BLaER1 (cell line): ENCODE measurements around the gene LRFN2.

Experiments used
- H3K27ac ChIP-seq: shearing (Covaris generic); formaldehyde crosslinking; 2 replicates; pipeline ENCODE4 v1.8.1; 2022
- H3K27me3 ChIP-seq: shearing (Covaris generic); formaldehyde crosslinking; 2 replicates; pipeline ENCODE4 v1.8.1; 2022
- H3K36me3 ChIP-seq: shearing (Covaris generic); formaldehyde crosslinking; 2 replicates; pipeline ENCODE4 v1.8.1; 2022
- H3K4me1 ChIP-seq: shearing (Covaris generic); formaldehyde crosslinking; 2 replicates; pipeline ENCODE4 v1.8.1; 2022
- H3K4me2 ChIP-seq: shearing (Covaris generic); formaldehyde crosslinking; 2 replicates; pipeline ENCODE4 v1.8.1; 2022
- H3K4me3 ChIP-seq: shearing (Covaris generic); formaldehyde crosslinking; 2 replicates; pipeline ENCODE4 v1.8.1; 2022
- H3K9ac ChIP-seq: shearing (Covaris generic); formaldehyde crosslinking; 2 replicates; pipeline ENCODE4 v1.8.1; 2022
- H3K9me3 ChIP-seq: shearing (Covaris generic); formaldehyde crosslinking; 2 replicates; pipeline ENCODE4 v1.8.1; 2022
- H4K20me1 ChIP-seq: shearing (Covaris generic); formaldehyde crosslinking; 2 replicates; pipeline ENCODE4 v1.8.1; 2022
- Cebpa-rat ChIP-seq: shearing (Covaris generic); IDR thresholded peaks from 2 replicates; pipeline ENCODE4 v1.8.1; 2022

The LRFN2 gene

GRCh38 chr6:40489798-40490197 lies 97.4 kb downstream of the LRFN2 start:
- H3K4me1 ChIP-seq, result peaks cover 35% of the 10 kb centered on the region

GRCh38 chr6:40486576-40486975 lies 100.6 kb downstream of the LRFN2 start:
- Histone ChIP-seq H3K27me3 (no peaks in the 10 kb centered on the region), H3K36me3 (0 out of 2 replicates have a peak, but pooled peaks cover 9% of the 10 kb centered on the region), H3K9me3 (no peaks in the 10 kb centered on the region), H3K4me1 (peaks cover 41% of the 10 kb centered on the region), H3K27ac (no peak overlapping the region), H3K4me3 (no peak overlapping the region), H3K4me2 (no peak overlapping the region), H4K20me1 (peaks cover 99% of the 10 kb centered on the region), H3K9ac (no peak overlapping the region)
- TF ChIP-seq Cebpa-rat, result no peak

More at GRCh38 chr6:40489798-40490197, 97.4 kb downstream of the LRFN2 start:
- Histone ChIP-seq H3K9ac (no peak overlapping the region), H3K36me3 (0 out of 2 replicates have a peak, but pooled peaks cover 9% of the 10 kb centered on the region), H3K27ac (no peak overlapping the region), H4K20me1 (peaks cover 97% of the 10 kb centered on the region), H3K9me3 (no peaks in the 10 kb centered on the region), H3K27me3 (no peaks in the 10 kb centered on the region), H3K4me3 (no peak overlapping the region), H3K4me2 (no peak overlapping the region)
- TF ChIP-seq Cebpa-rat, result no peak

GRCh38 chr6:40485795-40486194 lies 101.4 kb downstream of the LRFN2 start:
- Histone ChIP-seq H3K36me3 (0 out of 2 replicates have a peak, but pooled peaks cover 9% of the 10 kb centered on the region), H4K20me1 (peaks cover 100% of the 10 kb centered on the region), H3K9ac (no peak overlapping the region), H3K4me2 (peak overlapping the region; percentile 5; the same call in 1 of the 2 replicates), H3K4me3 (no peak overlapping the region), H3K27ac (no peak overlapping the region), H3K27me3 (no peaks in the 10 kb centered on the region), H3K9me3 (no peaks in the 10 kb centered on the region), H3K4me1 (peaks cover 41% of the 10 kb centered on the region)
- TF ChIP-seq Cebpa-rat, result no peak

GRCh38 chr6:40485300-40485699 lies 101.9 kb downstream of the LRFN2 start:
- Histone ChIP-seq H3K4me1 (peaks cover 41% of the 10 kb centered on the region), H3K27ac (no peak overlapping the region), H3K27me3 (no peaks in the 10 kb centered on the region), H3K9me3 (no peaks in the 10 kb centered on the region), H3K4me3 (no peak overlapping the region), H4K20me1 (peaks cover 100% of the 10 kb centered on the region), H3K9ac (no peak overlapping the region), H3K36me3 (0 out of 2 replicates have a peak, but pooled peaks cover 5% of the 10 kb centered on the region), H3K4me2 (no peak overlapping the region)
- no peak for TF ChIP-seq Cebpa-rat

- Histone ChIP-seq H3K27ac (no peak overlapping the region), H3K27me3 (no peaks in the 10 kb centered on the region), H3K9ac (no peak overlapping the region), H3K9me3 (no peaks in the 10 kb centered on the region), H3K4me1 (peaks cover 41% of the 10 kb centered on the region), H4K20me1 (peaks cover 100% of the 10 kb centered on the region), H3K4me3 (no peak overlapping the region), H3K4me2 (no peak overlapping the region), H3K36me3 (0 out of 2 replicates have a peak, but pooled peaks cover 4% of the 10 kb centered on the region)
- no peak for TF ChIP-seq Cebpa-rat
Measured at GRCh38 chr6:40484066-40484465, 103.1 kb downstream of the LRFN2 start.

GRCh38 chr6:40482532-40482931 lies 104.6 kb downstream of the LRFN2 start:
- no peak overlapping the region for H3K27ac ChIP-seq
- no peaks in the 10 kb centered on the region for H3K27me3 ChIP-seq
- TF ChIP-seq Cebpa-rat, result no peak
- peaks cover 53% of the 10 kb centered on the region for H3K4me1 ChIP-seq
- H3K9ac ChIP-seq, result no peak overlapping the region
- peaks cover 100% of the 10 kb centered on the region for H4K20me1 ChIP-seq
- H3K4me3 ChIP-seq, result no peak overlapping the region
- H3K4me2 ChIP-seq, result peak overlapping the region; percentile 59
- no peaks in the 10 kb centered on the region for H3K9me3 ChIP-seq
- 0 out of 2 replicates have a peak, but pooled peaks cover 4% of the 10 kb centered on the region for H3K36me3 ChIP-seq

GRCh38 chr6:40480678-40481077 lies 106.5 kb downstream of the LRFN2 start:
- TF ChIP-seq Cebpa-rat, result no peak
- Histone ChIP-seq H3K4me2 (no peak overlapping the region), H3K4me1 (peaks cover 48% of the 10 kb centered on the region), H3K9ac (no peak overlapping the region), H4K20me1 (peaks cover 100% of the 10 kb centered on the region), H3K9me3 (no peaks in the 10 kb centered on the region), H3K27me3 (no peaks in the 10 kb centered on the region), H3K36me3 (no peaks in the 10 kb centered on the region), H3K27ac (no peak overlapping the region), H3K4me3 (no peak overlapping the region)

GRCh38 chr6:40479706-40480105 lies 107.5 kb downstream of the LRFN2 start:
- Histone ChIP-seq H4K20me1 (peaks cover 100% of the 10 kb centered on the region), H3K36me3 (no peaks in the 10 kb centered on the region), H3K4me1 (peaks cover 42% of the 10 kb centered on the region), H3K9ac (no peak overlapping the region), H3K9me3 (no peaks in the 10 kb centered on the region), H3K4me2 (no peak overlapping the region), H3K4me3 (no peak overlapping the region), H3K27me3 (no peaks in the 10 kb centered on the region), H3K27ac (no peak overlapping the region)
- TF ChIP-seq Cebpa-rat, result no peak

GRCh38 chr6:40477246-40478126 lies 109.7 kb downstream of the LRFN2 start:
- Histone ChIP-seq H3K4me1 (peaks cover 27% of the 10 kb centered on the region), H3K4me2 (peak overlapping the region; percentile 81), H3K36me3 (no peaks in the 10 kb centered on the region), H3K27me3 (no peaks in the 10 kb centered on the region), H4K20me1 (peaks cover 82% of the 10 kb centered on the region), H3K9ac (no peak overlapping the region), H3K27ac (no peak overlapping the region), H3K4me3 (no peak overlapping the region), H3K9me3 (no peaks in the 10 kb centered on the region)
- TF ChIP-seq Cebpa-rat, result no peak

- Histone ChIP-seq H3K4me2 (no peak overlapping the region), H4K20me1 (peaks cover 82% of the 10 kb centered on the region)
Measured at GRCh38 chr6:40476673-40477072, 110.5 kb downstream of the LRFN2 start.

More at GRCh38 chr6:40476673-40477072, 110.5 kb downstream of the LRFN2 start:
- Histone ChIP-seq H3K4me3 (no peak overlapping the region), H3K4me1 (peaks cover 20% of the 10 kb centered on the region), H3K9ac (no peak overlapping the region), H3K9me3 (no peaks in the 10 kb centered on the region), H3K27ac (no peak overlapping the region), H3K27me3 (no peaks in the 10 kb centered on the region), H3K36me3 (no peaks in the 10 kb centered on the region)
- no peak for TF ChIP-seq Cebpa-rat
